ENCODE data around the gene GAL3ST1.

GRCh38 chr22:30546616-30547015 is 27.8 kb downstream of the GAL3ST1 start, which contains the start of gene SEC14L6:
- TF ChIP-seq CHD7 (IDR thresholded peaks at IDR 0.05; ENCODE audit: insufficient replicate concordance, low read length) (no peak), POLR2A (IDR thresholded peaks at IDR 0.05; ENCODE audit: control extremely low read depth in 1 of 2, low read depth in 2 of 2, low read length in 2 of 2) (no peak), ZNF274 (IDR thresholded peaks at IDR 0.05; ENCODE audit: borderline replicate concordance, extremely low read depth, low read length) (no peak)

Data from H1 (cell line).